Measurements from ENCODE around the gene RSPO4. TPM values are rescaled to one million over a fixed set of nuclear protein-coding genes. Genes with fewer than 3 reads are reported as not detected.
A peak's percentile ranks its signal among the peaks of the same experiment; 100 is the strongest.

The RSPO4 gene
- total and polyA plus RNA-seq, 2 of the 8 experiments (the other 6 are each of a cell fraction or from before 2014, with no cell fraction given): 3.4 to 6.4 TPM

- no peak overlapping the region for H4K5ac ChIP-seq (ENCODE audit: insufficient read length, low read depth, low read length)
- H3K9ac ChIP-seq (replicated peaks in 1 of 4; ENCODE audit: extremely low read depth in 1 of 4, low read depth in 3 of 4, low read length in 3 of 4): no peak overlapping the region
- TF ChIP-seq GTF2F1 (IDR thresholded peaks at IDR 0.05; ENCODE audit: borderline replicate concordance, low read depth, low read length) (no peak), TAF7 (optimal IDR thresholded peaks at IDR 0.05; ENCODE audit: borderline replicate concordance, low read depth, low read length) (no peak), POU5F1 (IDR thresholded peaks at IDR 0.05; ENCODE audit: low read depth, low read length) (no peak), CHD1 (IDR thresholded peaks at IDR 0.05; ENCODE audit: low read depth, low read length) (no peak), NANOG (IDR thresholded peaks at IDR 0.05; ENCODE audit: insufficient read depth, low read depth, low read length, poor library complexity, severe bottlenecking) (no peak)
- ChIA-PET CTCF (ENCODE audit: partially characterized antibody) (interaction anchor here (0.6 to 1.8 kb wide), 6 partner anchors 11 to 79 kb away, joined by 3 to 11 read pairs (median 4); no protein-coding TSS in a partner anchor), POLR2A (ENCODE audit: partially characterized antibody) (no interaction called here)
- 0 out of 2 replicates have a peak overlapping the region, but pooled peaks have one; percentile 8 for H2BK15ac ChIP-seq (ENCODE audit: low read length)
- no peaks in the 10 kb centered on the region; a peak in 1 of 4 replicates for H3K9me3 ChIP-seq (ENCODE audit: insufficient read depth in 2 of 2, low read depth in 1 of 2, low read length in 1 of 2)
- H4K20me1 ChIP-seq (replicated peaks in 1 of 2; ENCODE audit: control insufficient read depth in 1 of 2, insufficient read depth in 2 of 2, low read length in 2 of 2): no peaks in the 10 kb centered on the region
- no peak overlapping the region for H3K14ac ChIP-seq (ENCODE audit: insufficient read length)
- no peaks in the 10 kb centered on the region for H3K4me1 ChIP-seq (replicated peaks in 1 of 4; ENCODE audit: control insufficient read depth in 3 of 4, insufficient read depth in 4 of 4, low read length in 3 of 4)
- no peak overlapping the region for H3K27ac ChIP-seq (ENCODE audit: low read depth, low read length)
- DNase-seq (ENCODE audit: low read depth in 1 of 2, low spot score in 2 of 2) (no peak), FAIRE-seq (no peak)
- H3K23ac ChIP-seq (ENCODE audit: insufficient read length): no peak overlapping the region
- no peaks in the 10 kb centered on the region for H3K36me3 ChIP-seq (ENCODE audit: control insufficient read depth in 2 of 4, insufficient read depth in 4 of 4, low read length in 3 of 4)
- no peak overlapping the region for H4K91ac ChIP-seq (replicated peaks; ENCODE audit: insufficient read length, low read length)
- H3K23me2 ChIP-seq (ENCODE audit: low read depth, low read length): no peaks in the 10 kb centered on the region
- no peak overlapping the region for H2BK120ac ChIP-seq (replicated peaks; ENCODE audit: low read depth, low read length)
- no peak overlapping the region for H3K56ac ChIP-seq (replicated peaks; ENCODE audit: insufficient read length, low read depth, low read length)
- H3K18ac ChIP-seq (ENCODE audit: extremely low read depth, low read length): no peak overlapping the region
- no peak overlapping the region for H3K4me3 ChIP-seq (ENCODE audit: extremely low read depth in 1 of 4, insufficient read depth in 2 of 4, low read depth in 3 of 4, low read length in 4 of 4)
- H2BK12ac ChIP-seq (ENCODE audit: low read depth, low read length): no peak overlapping the region
- H2AFZ ChIP-seq (ENCODE audit: low read length): no peak overlapping the region
- WGBS, 2 experiments (ENCODE audit: extremely low coverage in 1 of 2, insufficient coverage in 1 of 2, insufficient read length in 1 of 2, insufficient replicate concordance in 2 of 2, low coverage in 1 of 2, low lambda C conversion rate in 2 of 2, missing lambda C conversion rate in 1 of 2): 82% methylated on average over 4 of the region's 4 CpGs; no CpG with 5 or more reads in 1 of the 2 experiments
- no peaks in the 10 kb centered on the region for H3K79me2 ChIP-seq (ENCODE audit: control insufficient read depth in 1 of 2, insufficient read depth in 2 of 2, low read length in 2 of 2)
- H3K79me1 ChIP-seq (ENCODE audit: low read depth, low read length): no peaks in the 10 kb centered on the region
- no peak overlapping the region for H2AK5ac ChIP-seq (ENCODE audit: low read depth, low read length)
- H3K4me2 ChIP-seq (ENCODE audit: insufficient read depth in 1 of 2, low read depth in 2 of 2, low read length in 2 of 2): no peak overlapping the region
- H4K8ac ChIP-seq (ENCODE audit: extremely low read depth, insufficient read depth, low read length): no peak overlapping the region
- H2BK20ac ChIP-seq (ENCODE audit: low read length): no peak overlapping the region
- H3K4ac ChIP-seq (replicated peaks; ENCODE audit: insufficient read length, low read depth, low read length): no peak overlapping the region
- no peak overlapping the region for H2BK5ac ChIP-seq (ENCODE audit: low read depth, low read length)
- H3K27me3 ChIP-seq (replicated peaks in 1 of 4; ENCODE audit: control insufficient read depth in 3 of 4, extremely low read depth in 1 of 4, insufficient read depth in 3 of 4, low read length in 3 of 4): no peaks in the 10 kb centered on the region
Measured at GRCh38 chr20:922781-923180, 79.3 kb downstream of the RSPO4 start.

All from H1 (cell line).